GM19328 (cell line): ENCODE data around the gene SPRR1B.
"Not testable (repeated sequence)": the region's sequence is repeated elsewhere in the genome, so short reads cannot be mapped to it uniquely, and the experiment has no call there.

Experiments used
- ATAC-seq: cut with Tn5 transposase; IDR thresholded peaks from one replicate; pipeline ENCODE4 v1.9.1; 2021; ENCODE audit warnings: mild to moderate bottlenecking, moderate library complexity; ENCODE audit not compliant: unreplicated experiment

Gene SPRR1B

GRCh38 chr1:153035211-153035610, 4.2 kb downstream of the SPRR1B start:
- ATAC-seq = no peak

GRCh38 chr1:153040950-153041631, 10.1 kb downstream of the SPRR1B start, which contains the start of gene SPRR2D:
Gene SPRR2D, minus strand, starts transcription at chr1:153041120. Its CDS starts 774 bp downstream, at chr1:153040346.
- no peak for ATAC-seq

- ATAC-seq = no peak
Observed at GRCh38 chr1:153049211-153049610, 18.2 kb downstream of the SPRR1B start.

GRCh38 chr1:153056111-153056510, 25.1 kb downstream of the SPRR1B start:
- not testable (repeated sequence) for ATAC-seq

- no peak for ATAC-seq
Observed at GRCh38 chr1:153057375-153057774, 26.4 kb downstream of the SPRR1B start, which contains the start of gene SPRR2A. Gene SPRR2A, minus strand, starts transcription at chr1:153057512. Its CDS starts 777 bp downstream, at chr1:153056735.

- no peak for ATAC-seq
Observed at GRCh38 chr1:153058154-153058553, 27.2 kb downstream of the SPRR1B start.

- ATAC-seq = no peak
Observed at GRCh38 chr1:153058826-153059784, 28.1 kb downstream of the SPRR1B start.

GRCh38 chr1:153070243-153070642, 39.2 kb downstream of the SPRR1B start:
- no peak for ATAC-seq

- ATAC-seq = no peak
Observed at GRCh38 chr1:153071511-153071910, 40.5 kb downstream of the SPRR1B start, which contains the start of gene SPRR2B. Gene SPRR2B, minus strand, starts transcription at chr1:153071611. Its CDS starts 772 bp downstream, at chr1:153070839.

- ATAC-seq = no peak
Observed at GRCh38 chr1:153072806-153073726, 42.1 kb downstream of the SPRR1B start.

GRCh38 chr1:153081736-153082135, 50.7 kb downstream of the SPRR1B start:
- ATAC-seq = no peak
